Uterus (tissue), 4 donors: ENCODE data around the gene NRG3. TPM values are rescaled to one million over a fixed set of nuclear protein-coding genes. Genes with fewer than 3 reads are reported as not detected.

ENCODE experiments used
- DNase-seq, 2 donors: peaks; one replicate each; pipeline ENCODE4 v3.0.0-alpha.2; 2019 to 2020
- H3K27ac ChIP-seq, 2 donors: fragments of 200-600 bp; sonication (generic); 1 replicate in 1 of 2; 2 replicates in 1 of 2; pipeline ENCODE4 v1.5.1; 2016 to 2018
- H3K27me3 ChIP-seq, 2 donors: fragments of 200-600 bp; sonication (generic); one replicate each; pipeline ENCODE4 v1.5.1; 2018 to 2019; ENCODE audit warnings: control low read depth in 1 of 2
- H3K36me3 ChIP-seq, 2 donors: fragments of 200-600 bp; sonication (generic); one replicate each; pipeline ENCODE4 v1.5.1; 2019; ENCODE audit warnings: control low read depth in 1 of 2
- H3K4me1 ChIP-seq, 2 donors: fragments of 200-600 bp; sonication (generic); one replicate each; pipeline ENCODE4 v1.5.1; 2018 to 2019; ENCODE audit warnings: control low read depth in 1 of 2
- H3K4me3 ChIP-seq, 2 donors: fragments of 200-600 bp; sonication (generic); 1 replicate in 1 of 2; 2 replicates in 1 of 2; pipeline ENCODE4 v1.5.1; 2018 to 2019; ENCODE audit warnings: mild to moderate bottlenecking in 1 of 2
- H3K9me3 ChIP-seq, 2 donors: fragments of 200-600 bp; sonication (generic); one replicate each; pipeline ENCODE4 v1.5.1; 2019; ENCODE audit warnings: control low read depth in 1 of 2
- CTCF ChIP-seq, 4 experiments: fragments of 200-600 bp in 2 of 4; fragments of 450-650 bp in 2 of 4; sonication (generic) in 2 of 4; IDR thresholded peaks; one replicate each; pipeline ENCODE4 v1.5.1; 2016 to 2019; ENCODE audit warnings: antibody characterized with exemption in 4 of 4, mild to moderate bottlenecking in 2 of 4, moderate library complexity in 1 of 4
- POLR2A ChIP-seq, 2 donors: fragments of 450-650 bp; IDR thresholded peaks; one replicate each; pipeline ENCODE4 v1.6.1; 2016; ENCODE audit warnings: antibody characterized with exemption in 2 of 2, mild to moderate bottlenecking in 1 of 2, moderate library complexity in 1 of 2
- intact Hi-C: fragments of 100-400 bp; cut with DNase I; formaldehyde crosslinking; loops from one replicate; pipeline ENCODE4 v1.15.1; 2023; ENCODE audit warnings: low total_unique reads
- total RNA-seq, 4 donors: library from RNA; depleted of rRNA in 3 of 4; stranded (reverse); fragments of >200 nt in 3 of 4; gene quantifications; one replicate each; pipeline versions ENCODE4 v1.1.0 to v1.2.4, GENCODE V29; 2014 to 2023
- donor health status: DM: yes; HTN: yes; CAD: no.

The NRG3 gene
- total RNA-seq, 4 donors from 2014 or later = 0.27 to 1.0 TPM; not detected in 2

- Histone ChIP-seq H3K36me3 (no peaks in the 10 kb centered on the region), H3K4me1 (no peaks in the 10 kb centered on the region), H3K27me3 (no peaks in the 10 kb centered on the region), H3K9me3 (no peaks in the 10 kb centered on the region), H3K27ac (no peak overlapping the region), H3K4me3 (no peak overlapping the region)
- TF ChIP-seq POLR2A (IDR thresholded peaks at IDR 0.05) = no peak
- no peak for TF ChIP-seq CTCF (IDR thresholded peaks at IDR 0.05)
- intact Hi-C loops = no loop called here
- DNase-seq = no peak
Measured at GRCh38 chr10:82411416-82411815, 536.4 kb downstream of the NRG3 start.

- no peaks in the 10 kb centered on the region for H3K4me1 ChIP-seq
- no peak overlapping the region for H3K27ac ChIP-seq
- no peak overlapping the region for H3K4me3 ChIP-seq
- TF ChIP-seq CTCF (IDR thresholded peaks at IDR 0.05) (no peak), POLR2A (IDR thresholded peaks at IDR 0.05) (no peak)
- H3K9me3 ChIP-seq = no peaks in the 10 kb centered on the region
- H3K27me3 ChIP-seq = no peaks in the 10 kb centered on the region
- H3K36me3 ChIP-seq = no peaks in the 10 kb centered on the region
- DNase-seq = no peak
- intact Hi-C loops = no loop called here
Measured at GRCh38 chr10:82420001-82420400, 545.0 kb downstream of the NRG3 start.

- TF ChIP-seq POLR2A (IDR thresholded peaks at IDR 0.05) = no peak
- H3K27me3 ChIP-seq = no peaks in the 10 kb centered on the region
- no peaks in the 10 kb centered on the region for H3K9me3 ChIP-seq
- H3K36me3 ChIP-seq = no peaks in the 10 kb centered on the region
- no peak overlapping the region for H3K4me3 ChIP-seq
- no peaks in the 10 kb centered on the region for H3K4me1 ChIP-seq
- no peak for DNase-seq
- no peak overlapping the region for H3K27ac ChIP-seq
- intact Hi-C loops = no loop called here
Measured at GRCh38 chr10:82429302-82429701, 554.3 kb downstream of the NRG3 start.

GRCh38 chr10:82438277-82438676, 563.3 kb downstream of the NRG3 start:
- intact Hi-C loops = no loop called here
- Histone ChIP-seq H3K27me3 (no peaks in the 10 kb centered on the region), H3K4me3 (no peak overlapping the region), H3K4me1 (no peaks in the 10 kb centered on the region), H3K36me3 (no peaks in the 10 kb centered on the region), H3K27ac (no peak overlapping the region), H3K9me3 (no peaks in the 10 kb centered on the region)
- TF ChIP-seq POLR2A (IDR thresholded peaks at IDR 0.05) = no peak
- TF ChIP-seq CTCF (IDR thresholded peaks at IDR 0.05) = no peak
- no peak for DNase-seq

GRCh38 chr10:82440775-82441174, 565.8 kb downstream of the NRG3 start:
- no peak overlapping the region for H3K4me3 ChIP-seq
- intact Hi-C loops = no loop called here
- no peak for DNase-seq
- TF ChIP-seq CTCF (IDR thresholded peaks at IDR 0.05) (no peak), POLR2A (IDR thresholded peaks at IDR 0.05) (no peak)
- H3K4me1 ChIP-seq = no peaks in the 10 kb centered on the region
- no peaks in the 10 kb centered on the region for H3K27me3 ChIP-seq
- no peak overlapping the region for H3K27ac ChIP-seq
- no peaks in the 10 kb centered on the region for H3K36me3 ChIP-seq
- H3K9me3 ChIP-seq = no peaks in the 10 kb centered on the region

- no peak for DNase-seq
- no peak overlapping the region for H3K27ac ChIP-seq
- H3K4me3 ChIP-seq = no peak overlapping the region
- H3K27me3 ChIP-seq = no peaks in the 10 kb centered on the region
- intact Hi-C loops = no loop called here
- TF ChIP-seq CTCF (IDR thresholded peaks at IDR 0.05) (no peak), POLR2A (IDR thresholded peaks at IDR 0.05) (no peak)
- no peaks in the 10 kb centered on the region for H3K9me3 ChIP-seq
- no peaks in the 10 kb centered on the region for H3K4me1 ChIP-seq
- no peaks in the 10 kb centered on the region for H3K36me3 ChIP-seq
Measured at GRCh38 chr10:82452046-82452445, 577.1 kb downstream of the NRG3 start.
